Skeletal muscle tissue (tissue), 4 donors: Measurements from ENCODE around the gene NUP85. TPM values are rescaled to one million over a fixed set of nuclear protein-coding genes. Genes with fewer than 3 reads are reported as not detected.

Experiments
- H3K27ac ChIP-seq: one replicate; pipeline ENCODE4 v1.7.0; 2013; ENCODE audit warnings: mild to moderate bottlenecking, low read depth, low read length, inconsistent platforms
- H3K27me3 ChIP-seq, 3 donors: one replicate each; pipeline ENCODE4 v1.7.0; 2013; ENCODE audit warnings: low read length in 3 of 3; ENCODE audit not compliant: control insufficient read depth in 3 of 3, insufficient read depth in 3 of 3
- H3K36me3 ChIP-seq, 3 donors: one replicate each; pipeline ENCODE4 v1.7.0; 2013; ENCODE audit warnings: low read length in 3 of 3; ENCODE audit not compliant: control insufficient read depth in 3 of 3, insufficient read depth in 3 of 3
- H3K4me1 ChIP-seq, 3 donors: one replicate each; pipeline ENCODE4 v1.7.0; 2013; ENCODE audit warnings: low read length in 3 of 3, mild to moderate bottlenecking in 3 of 3; ENCODE audit not compliant: control insufficient read depth in 3 of 3, insufficient read depth in 3 of 3
- H3K4me3 ChIP-seq, 3 donors: one replicate each; pipeline ENCODE4 v1.7.0; 2013; ENCODE audit warnings: low read length in 3 of 3
- H3K9ac ChIP-seq, 3 donors: one replicate each; pipeline ENCODE4 v1.7.0; 2013; ENCODE audit warnings: low read length in 3 of 3, mild to moderate bottlenecking in 3 of 3, moderate library complexity in 2 of 3, low read depth in 1 of 3
- H3K9me3 ChIP-seq, 3 donors: one replicate each; pipeline ENCODE4 v1.7.0; 2013; ENCODE audit warnings: low read length in 3 of 3; ENCODE audit not compliant: control insufficient read depth in 3 of 3
- total RNA-seq: library from RNA; depleted of rRNA; stranded (reverse); fragments of >200 nt; gene quantifications from one replicate; pipeline ENCODE4 v1.2.3, GENCODE V29; 2014
- donor health status: Osteomylitis.

Gene NUP85
- total RNA-seq, 1 donor from 2014 or later, result 22.4 TPM

GRCh38 chr17:75176625-75177024 lies 28.9 kb upstream of the NUP85 start:
- H3K9ac ChIP-seq, result no peak overlapping the region
- H3K9me3 ChIP-seq, result no peaks in the 10 kb centered on the region
- H3K27ac ChIP-seq, result no peak overlapping the region
- no peaks in the 10 kb centered on the region for H3K27me3 ChIP-seq
- peaks cover 7 to 16% (median 12%) of the 10 kb centered on the region in 3 donors for H3K4me1 ChIP-seq
- no peak overlapping the region for H3K4me3 ChIP-seq
- H3K36me3 ChIP-seq, result peaks cover 25 to 47% (median 42%) of the 10 kb centered on the region in 3 donors

DNA sequence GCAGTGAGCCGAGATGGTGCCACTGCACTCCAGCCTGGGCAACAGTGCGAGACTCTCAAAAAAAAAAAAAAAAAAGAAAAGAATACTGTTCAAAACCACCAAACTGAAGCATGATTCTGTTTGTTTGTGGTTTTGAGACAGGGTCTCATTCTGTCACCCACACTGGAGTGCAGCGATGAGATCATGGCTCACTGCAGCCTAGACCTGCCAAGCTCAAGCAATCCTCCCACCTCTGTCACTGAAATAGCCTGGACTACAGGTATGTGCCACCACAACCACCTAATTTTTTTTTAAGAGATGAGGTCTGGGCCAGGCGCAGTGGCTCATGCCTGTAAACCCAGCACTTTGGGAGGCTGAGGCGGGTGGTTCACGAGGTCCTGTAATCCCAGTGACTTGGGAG lies 27.0 kb upstream of the NUP85 start:
- no peak overlapping the region for H3K27ac ChIP-seq
- no peak overlapping the region for H3K9ac ChIP-seq
- no peaks in the 10 kb centered on the region for H3K27me3 ChIP-seq
- H3K4me1 ChIP-seq, result peaks cover 10 to 22% (median 19%) of the 10 kb centered on the region in 3 donors
- H3K4me3 ChIP-seq, result no peak overlapping the region
- no peaks in the 10 kb centered on the region for H3K9me3 ChIP-seq
- peaks cover 17 to 37% (median 34%) of the 10 kb centered on the region in 3 donors for H3K36me3 ChIP-seq

DNA sequence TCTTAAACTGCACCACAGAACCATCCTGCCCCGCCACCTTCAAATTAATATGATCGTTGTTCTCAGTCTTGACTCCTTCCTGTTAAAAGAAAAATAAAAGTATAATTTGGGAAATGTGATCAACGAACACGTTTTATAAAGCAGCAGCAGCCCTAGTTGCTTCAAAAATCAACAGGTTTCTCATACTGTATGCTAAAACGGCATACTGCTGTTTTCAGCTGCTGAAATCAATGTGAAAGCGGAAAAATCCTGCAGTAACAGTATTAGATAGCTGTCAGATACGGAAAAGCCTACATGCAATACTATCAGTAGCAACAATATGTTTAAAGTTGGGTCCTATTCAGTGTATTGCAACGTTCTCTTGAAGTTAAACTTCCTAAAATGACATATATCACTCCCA lies 24.4 kb upstream of the NUP85 start:
- no peaks in the 10 kb centered on the region for H3K9me3 ChIP-seq
- H3K4me3 ChIP-seq, result peak overlapping the region; percentile 76 to 92 (median 86)
- H3K27me3 ChIP-seq, result no peaks in the 10 kb centered on the region
- peaks cover 4 to 21% (median 17%) of the 10 kb centered on the region in 3 donors for H3K36me3 ChIP-seq
- H3K9ac ChIP-seq, result peak overlapping the region; percentile 79 to 96 (median 95)
- H3K27ac ChIP-seq, result peak overlapping the region; percentile 93
- H3K4me1 ChIP-seq, result peaks cover 10 to 24% (median 19%) of the 10 kb centered on the region in 3 donors

DNA sequence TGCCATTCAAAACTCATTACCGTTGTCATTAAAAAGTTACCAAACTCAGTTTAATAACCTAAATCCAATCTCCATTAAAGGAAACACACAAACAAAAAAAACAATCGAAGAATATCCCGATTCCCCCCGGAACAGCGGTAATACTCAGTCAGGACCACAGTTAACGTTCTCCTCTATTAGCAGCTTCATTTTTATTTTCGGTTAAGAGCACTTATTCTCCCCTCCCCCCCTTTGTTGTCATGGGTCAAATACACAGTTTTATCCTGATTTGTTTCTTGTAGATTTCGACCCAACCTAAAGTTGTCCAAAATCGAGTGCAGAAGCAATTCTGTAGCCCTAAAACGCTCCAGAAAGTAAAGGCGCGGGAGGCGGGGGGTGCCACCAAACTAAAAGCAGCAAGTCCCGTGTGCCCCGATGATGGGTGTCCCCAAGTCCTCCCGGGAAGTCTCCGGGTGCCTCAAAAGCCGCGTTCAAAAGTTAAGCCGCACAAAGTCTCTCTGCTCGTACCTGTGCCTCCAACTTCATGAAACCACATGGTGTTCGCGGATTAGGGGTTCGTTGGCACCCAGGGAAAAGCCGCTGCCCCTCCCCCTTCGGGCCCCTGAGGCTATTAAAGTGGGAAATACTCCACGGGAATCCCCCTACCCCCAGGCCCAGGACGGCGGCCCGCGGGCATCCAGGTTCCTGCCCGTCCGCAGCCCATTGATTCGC lies 23.7 kb upstream of the NUP85 start:
- Histone ChIP-seq H3K9me3 (no peaks in the 10 kb centered on the region), H3K27ac (peak overlapping the region; percentile 93), H3K36me3 (peaks cover 2 to 14% (median 11%) of the 10 kb centered on the region in 3 donors), H3K4me3 (peak overlapping the region; percentile 76 to 92 (median 86)), H3K27me3 (no peaks in the 10 kb centered on the region), H3K9ac (peak overlapping the region; percentile 79 to 96 (median 95)), H3K4me1 (peaks cover 10 to 24% (median 19%) of the 10 kb centered on the region in 3 donors)

- Histone ChIP-seq H3K4me1 (peaks cover 10 to 24% (median 19%) of the 10 kb centered on the region in 3 donors), H3K9ac (peak overlapping the region; percentile 79 to 96 (median 95)), H3K9me3 (no peaks in the 10 kb centered on the region), H3K4me3 (peak overlapping the region; percentile 76 to 92 (median 86)), H3K27ac (peak overlapping the region; percentile 93), H3K27me3 (no peaks in the 10 kb centered on the region), H3K36me3 (peaks cover 2 to 13% (median 10%) of the 10 kb centered on the region in 3 donors)
These were observed 23.2 kb upstream of the NUP85 start for GRCh38 chr17:75182319-75182568.

- Histone ChIP-seq H3K9me3 (no peaks in the 10 kb centered on the region), H3K4me1 (peaks cover 10 to 24% (median 19%) of the 10 kb centered on the region in 3 donors), H3K27ac (peak within 1 kb of the TSS; percentile 93), H3K27me3 (no peaks in the 10 kb centered on the region), H3K9ac (peak within 1 kb of the TSS; percentile 80 to 96 (median 95)), H3K36me3 (peaks cover 2 to 13% (median 10%) of the 10 kb centered on the region in 3 donors), H3K4me3 (peak within 1 kb of the TSS; percentile 85 to 92 (median 86))
These were observed 22.7 kb upstream of the NUP85 start, which contains the start of gene SUMO2 for GRCh38 chr17:75182569-75183436. TSS of gene SUMO2 (minus strand) at chr17:75182959. CDS start at chr17:75182834, 125 bp downstream.

- H3K36me3 ChIP-seq, result peaks cover 0 to 7% (median 6%) of the 10 kb centered on the region in 3 donors
- no peak overlapping the region for H3K27ac ChIP-seq
- no peaks in the 10 kb centered on the region for H3K9me3 ChIP-seq
- no peaks in the 10 kb centered on the region for H3K27me3 ChIP-seq
- H3K9ac ChIP-seq, result no peak overlapping the region
- no peak overlapping the region for H3K4me3 ChIP-seq
- peaks cover 10 to 24% (median 19%) of the 10 kb centered on the region in 3 donors for H3K4me1 ChIP-seq
These were observed 21.2 kb upstream of the NUP85 start for GRCh38 chr17:75183999-75184884.

- Histone ChIP-seq H3K27ac (no peak overlapping the region), H3K36me3 (no peaks in the 10 kb centered on the region), H3K9me3 (no peaks in the 10 kb centered on the region), H3K4me3 (no peak overlapping the region), H3K27me3 (no peaks in the 10 kb centered on the region), H3K4me1 (peaks cover 0 to under 1% (median 0%) of the 10 kb centered on the region in 3 donors), H3K9ac (no peak overlapping the region)
These were observed 16.9 kb upstream of the NUP85 start for GRCh38 chr17:75188614-75189013.

DNA sequence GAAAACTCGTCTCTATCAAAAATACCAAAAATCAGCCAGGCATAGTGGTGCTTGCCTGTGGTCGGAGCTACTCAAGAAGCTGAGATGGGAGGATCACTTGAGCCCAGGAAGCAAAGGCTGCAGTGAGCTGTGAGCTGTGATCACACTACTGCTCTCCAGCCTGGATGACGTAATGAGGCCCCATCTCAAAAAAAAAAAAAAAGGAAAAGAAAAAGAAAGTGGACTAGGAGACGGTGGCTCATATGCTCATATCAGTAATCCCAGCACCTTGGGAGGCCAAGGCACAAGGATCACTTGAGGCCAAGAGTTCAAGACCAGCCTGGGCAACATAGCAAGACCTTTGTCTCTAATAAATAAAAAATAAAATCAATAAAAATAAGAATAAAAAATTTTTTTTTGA lies 13.9 kb upstream of the NUP85 start:
- Histone ChIP-seq H3K4me3 (no peak overlapping the region), H3K27ac (no peak overlapping the region), H3K9ac (no peak overlapping the region), H3K27me3 (no peaks in the 10 kb centered on the region), H3K4me1 (no peaks in the 10 kb centered on the region), H3K9me3 (no peaks in the 10 kb centered on the region), H3K36me3 (no peaks in the 10 kb centered on the region)
